ENCODE results near the gene CEP55.

CEP55 gene

GRCh38 chr10:93496322-93497041, at the start of gene CEP55:
CEP55 (plus strand) TSS chr10:93496612; CDS start chr10:93500052, 3,440 bp downstream.
- TF ChIP-seq CTCF (IDR thresholded peaks at IDR 0.05; ENCODE audit: low read length, missing control alignments) = no peak
- DNase-seq (ENCODE audit: low read depth) = peak; percentile 91
- H3K4me3 ChIP-seq (replicated peaks; ENCODE audit: low read depth, low read length) = peak within 1 kb of the TSS; percentile 75

DNA sequence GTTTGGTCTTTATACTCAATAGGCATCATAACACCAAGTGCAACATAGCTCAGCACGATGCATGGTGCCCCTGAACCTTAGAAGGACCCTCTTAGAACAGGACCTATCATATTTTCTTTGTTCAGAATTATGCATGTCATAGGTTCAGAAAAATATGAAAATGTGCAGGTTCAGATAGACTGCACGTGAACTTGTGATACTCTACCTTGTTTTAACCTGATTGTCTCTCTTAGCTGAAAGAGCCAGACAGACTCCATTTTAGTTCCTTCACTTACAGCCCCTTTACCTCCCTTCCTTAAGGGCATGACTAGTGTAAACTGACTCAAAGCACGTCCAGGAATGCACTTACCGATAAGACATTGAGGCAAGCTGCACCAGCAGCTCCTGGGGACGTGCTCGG, 49.4 kb upstream of the CEP55 start:
- TF ChIP-seq CTCF (IDR thresholded peaks at IDR 0.05; ENCODE audit: low read length, missing control alignments) = no peak
- no peak overlapping the region for H3K4me3 ChIP-seq (replicated peaks; ENCODE audit: low read depth, low read length)
- DNase-seq (ENCODE audit: low read depth) = no peak

DNA sequence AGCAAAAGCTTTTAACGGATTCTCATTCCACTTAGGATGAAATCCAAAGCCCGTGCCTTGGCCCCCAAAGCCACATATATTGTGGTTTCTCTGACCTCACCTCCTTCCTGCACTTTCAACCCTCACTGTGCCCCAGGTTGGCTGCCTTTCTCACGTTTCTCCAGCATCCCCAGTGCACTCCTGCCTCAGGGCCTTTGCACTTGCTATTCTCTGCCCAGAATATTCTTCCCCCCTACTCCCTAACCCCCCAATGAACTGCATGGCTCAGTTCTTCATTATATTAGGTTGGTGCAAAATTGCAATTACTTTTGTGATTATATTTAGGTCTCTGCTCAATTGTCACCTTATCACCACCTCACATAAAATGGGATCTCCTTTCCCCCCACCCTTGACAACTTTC, 48.4 kb upstream of the CEP55 start:
- TF ChIP-seq CTCF (IDR thresholded peaks at IDR 0.05; ENCODE audit: low read length, missing control alignments) = no peak
- DNase-seq (ENCODE audit: low read depth) = no peak
- no peak overlapping the region for H3K4me3 ChIP-seq (replicated peaks; ENCODE audit: low read depth, low read length)

- DNase-seq (ENCODE audit: low read depth) = no peak
- no peak overlapping the region for H3K4me3 ChIP-seq (replicated peaks; ENCODE audit: low read depth, low read length)
- TF ChIP-seq CTCF (IDR thresholded peaks at IDR 0.05; ENCODE audit: low read length, missing control alignments) = no peak
Measured at GRCh38 chr10:93451244-93451947, 45.0 kb upstream of the CEP55 start.

GRCh38 chr10:93452143-93452542, 44.3 kb upstream of the CEP55 start:
- no peak for TF ChIP-seq CTCF (IDR thresholded peaks at IDR 0.05; ENCODE audit: low read length, missing control alignments)
- H3K4me3 ChIP-seq (replicated peaks; ENCODE audit: low read depth, low read length) = no peak overlapping the region
- no peak for DNase-seq (ENCODE audit: low read depth)

DNA sequence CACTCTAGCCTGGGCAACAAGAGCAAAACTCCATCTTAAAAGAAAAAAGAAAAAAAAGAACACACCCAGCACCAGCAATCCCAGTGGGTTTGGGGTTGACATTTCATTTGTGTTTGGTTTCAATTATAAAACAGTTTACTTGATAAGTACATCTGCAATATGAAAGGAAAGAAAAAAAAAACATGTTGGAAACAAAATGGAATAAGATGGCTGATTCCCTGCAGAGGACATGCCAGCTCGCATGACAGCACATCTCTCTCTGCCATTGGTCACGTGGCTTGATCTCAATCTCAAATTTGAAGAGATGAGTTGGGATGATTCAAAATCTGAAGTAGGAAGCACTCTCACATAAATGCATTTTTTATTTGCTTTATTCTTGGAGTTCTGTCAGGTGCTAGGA, 42.3 kb upstream of the CEP55 start:
- no peak for DNase-seq (ENCODE audit: low read depth)
- no peak overlapping the region for H3K4me3 ChIP-seq (replicated peaks; ENCODE audit: low read depth, low read length)
- no peak for TF ChIP-seq CTCF (IDR thresholded peaks at IDR 0.05; ENCODE audit: low read length, missing control alignments)

Measured in fibroblast of pulmonary artery (primary cell).